HUES64 (cell line): ENCODE data around the gene AIG1.
"Not testable (repeated sequence)": the region's sequence is repeated elsewhere in the genome, so short reads cannot be mapped to it uniquely, and the experiment has no call there.

Experiments used
- H3K27ac ChIP-seq: 2 replicates; pipeline ENCODE4 v1.7.0; 2013; ENCODE audit warnings: low read depth, low read length, inconsistent platforms
- H3K27me3 ChIP-seq: 2 replicates; pipeline ENCODE4 v1.6.1; 2013; ENCODE audit warnings: mild to moderate bottlenecking, low read length; ENCODE audit not compliant: insufficient read depth
- H3K36me3 ChIP-seq: 2 replicates; pipeline ENCODE4 v1.6.1; 2013; ENCODE audit warnings: mild to moderate bottlenecking, low read length; ENCODE audit not compliant: insufficient read depth
- H3K4me1 ChIP-seq: 2 replicates; pipeline ENCODE4 v1.6.1; 2013; ENCODE audit warnings: mild to moderate bottlenecking, low read length, moderate library complexity; ENCODE audit not compliant: insufficient read depth
- H3K4me3 ChIP-seq: 2 replicates; pipeline ENCODE4 v1.5.1; 2013; ENCODE audit warnings: mild to moderate bottlenecking, low read length, moderate library complexity
- H3K9ac ChIP-seq: 2 replicates; pipeline ENCODE4 v1.6.1; 2013; ENCODE audit warnings: mild to moderate bottlenecking, low read depth, low read length
- H3K9me3 ChIP-seq: 2 replicates; pipeline ENCODE4 v1.6.1; 2013; ENCODE audit warnings: low read depth, low read length; ENCODE audit not compliant: insufficient read depth
- WGBS: fragments of 150-250, 120-280 bp; methylation state at CpG from one replicate; pipeline ENCODE4 v1.1.7; 2013; ENCODE audit warnings: missing lambda C conversion rate; 5-methylcytosine and 5-hydroxymethylcytosine counted together

Gene AIG1

DNA sequence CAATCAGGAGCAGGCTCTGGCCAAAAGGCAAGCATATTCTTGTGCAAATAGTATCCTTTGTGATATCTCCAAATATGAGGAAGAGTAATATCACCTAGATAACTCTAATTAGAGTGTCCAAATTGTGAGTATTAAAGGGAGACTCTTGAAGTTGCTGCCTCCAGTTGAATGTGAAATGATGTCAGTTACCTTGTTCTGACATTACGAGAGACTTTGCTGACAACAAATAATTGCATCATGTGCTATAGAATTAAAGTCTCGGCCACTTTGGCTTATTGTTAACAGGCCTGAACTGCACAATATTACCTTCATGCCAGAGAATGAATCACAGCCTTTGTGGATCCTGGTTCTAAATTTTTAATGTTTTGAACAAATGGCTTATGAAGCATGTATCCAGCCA lies 106.5 kb downstream of the AIG1 start:
- Histone ChIP-seq H3K4me3 (no peak overlapping the region), H3K9me3 (no peaks in the 10 kb centered on the region), H3K36me3 (peaks cover 14% of the 10 kb centered on the region; the same call in 1 of the 2 replicates), H3K27ac (no peak overlapping the region), H3K27me3 (no peaks in the 10 kb centered on the region), H3K4me1 (peaks cover 7% of the 10 kb centered on the region; the same call in 1 of the 2 replicates), H3K9ac (no peak overlapping the region)
- WGBS: 98% methylated on average over 2 of the region's 2 CpGs

DNA sequence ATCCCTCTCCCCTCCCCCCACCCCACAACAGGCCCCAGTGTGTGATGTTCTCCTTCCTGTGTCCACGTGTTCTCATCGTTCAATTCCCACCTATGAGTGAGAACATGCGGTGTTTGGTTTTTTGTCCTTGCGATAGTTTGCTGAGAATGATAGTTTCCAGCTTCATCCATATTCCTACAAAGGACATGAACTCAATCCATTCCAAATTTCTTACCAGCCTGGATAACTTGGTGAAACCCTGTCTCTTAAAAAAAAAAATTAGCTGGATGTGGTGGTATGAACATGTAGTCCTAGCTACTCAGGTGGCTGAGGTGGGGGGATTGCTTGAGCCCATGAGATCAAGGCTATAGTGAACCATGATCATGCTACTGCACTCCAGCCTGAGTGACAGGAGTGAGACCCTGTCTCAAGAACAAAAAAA lies 107.7 kb downstream of the AIG1 start:
- not testable (repeated sequence) for H3K27me3 ChIP-seq, H3K27ac ChIP-seq, H3K4me1 ChIP-seq, H3K9me3 ChIP-seq, H3K4me3 ChIP-seq, H3K9ac ChIP-seq
- 86% methylated on average over 2 of the region's 4 CpGs for WGBS
- peaks cover 14% of the 10 kb centered on the region; the same call in 1 of the 2 replicates for H3K36me3 ChIP-seq

DNA sequence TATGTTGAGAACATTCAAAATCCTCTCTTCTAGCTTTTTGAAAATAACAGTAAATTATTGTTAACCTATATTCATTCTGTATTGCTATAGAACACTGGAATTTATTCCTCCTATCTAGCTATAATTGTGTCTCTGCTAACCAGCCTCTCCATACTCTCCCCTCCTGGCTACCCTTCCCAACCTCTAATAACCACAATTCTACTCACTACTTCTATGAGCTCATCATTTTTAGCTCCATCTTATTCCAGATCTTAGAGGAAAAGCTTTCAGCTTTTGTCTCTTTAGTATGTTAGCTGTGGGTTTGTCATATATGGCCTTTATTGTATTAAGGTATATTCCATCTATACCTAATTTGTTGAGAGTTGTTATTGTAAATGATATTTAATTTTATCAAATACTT lies 108.8 kb downstream of the AIG1 start:
- H3K4me3 ChIP-seq: no peak overlapping the region
- peaks cover 14% of the 10 kb centered on the region for H3K36me3 ChIP-seq
- H3K27me3 ChIP-seq: no peaks in the 10 kb centered on the region
- no peak overlapping the region for H3K9ac ChIP-seq
- H3K27ac ChIP-seq: no peak overlapping the region
- no peaks in the 10 kb centered on the region for H3K4me1 ChIP-seq
- H3K9me3 ChIP-seq: peaks cover 1% of the 10 kb centered on the region; the same call in 1 of the 2 replicates

DNA sequence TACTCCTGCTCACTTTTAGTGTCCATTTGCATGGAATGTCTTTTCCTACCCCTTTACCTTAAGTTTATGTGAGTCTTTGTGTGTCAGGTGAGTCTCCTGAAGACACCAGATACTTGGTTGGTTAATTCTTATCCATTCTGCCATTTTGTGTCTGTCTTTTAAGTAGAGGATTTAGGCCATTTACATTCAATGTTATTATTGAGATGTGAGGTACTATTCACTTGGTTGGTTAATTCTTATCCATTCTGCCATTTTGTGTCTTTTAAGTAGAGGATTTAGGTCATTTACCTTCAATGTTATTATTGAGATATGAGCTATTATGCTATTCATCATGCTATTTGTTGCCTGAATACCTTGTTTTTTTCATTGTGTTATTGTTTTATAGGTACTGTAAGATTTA lies 113.8 kb downstream of the AIG1 start:
- H3K4me3 ChIP-seq: no peak overlapping the region

GRCh38 chr6:143174951-143175350 lies 114.3 kb downstream of the AIG1 start:
- no peak overlapping the region for H3K4me3 ChIP-seq
- H3K27me3 ChIP-seq: no peaks in the 10 kb centered on the region
- peaks cover 4% of the 10 kb centered on the region; the same call in 1 of the 2 replicates for H3K36me3 ChIP-seq
- peaks cover 8% of the 10 kb centered on the region; the same call in 1 of the 2 replicates for H3K9me3 ChIP-seq
- WGBS: 71% methylated on average over 1 of the region's 1 CpG
- H3K27ac ChIP-seq: no peak overlapping the region
- no peaks in the 10 kb centered on the region; the same call in 1 of the 2 replicates for H3K4me1 ChIP-seq
- no peak overlapping the region for H3K9ac ChIP-seq

More for the DNA sequence above, 113.8 kb downstream of the AIG1 start:
- no peaks in the 10 kb centered on the region for H3K27me3 ChIP-seq
- H3K27ac ChIP-seq: no peak overlapping the region
- peaks cover 4% of the 10 kb centered on the region; the same call in 1 of the 2 replicates for H3K36me3 ChIP-seq
- H3K9me3 ChIP-seq: peaks cover 8% of the 10 kb centered on the region; the same call in 1 of the 2 replicates
- no peak overlapping the region for H3K9ac ChIP-seq
- no peaks in the 10 kb centered on the region; the same call in 1 of the 2 replicates for H3K4me1 ChIP-seq

DNA sequence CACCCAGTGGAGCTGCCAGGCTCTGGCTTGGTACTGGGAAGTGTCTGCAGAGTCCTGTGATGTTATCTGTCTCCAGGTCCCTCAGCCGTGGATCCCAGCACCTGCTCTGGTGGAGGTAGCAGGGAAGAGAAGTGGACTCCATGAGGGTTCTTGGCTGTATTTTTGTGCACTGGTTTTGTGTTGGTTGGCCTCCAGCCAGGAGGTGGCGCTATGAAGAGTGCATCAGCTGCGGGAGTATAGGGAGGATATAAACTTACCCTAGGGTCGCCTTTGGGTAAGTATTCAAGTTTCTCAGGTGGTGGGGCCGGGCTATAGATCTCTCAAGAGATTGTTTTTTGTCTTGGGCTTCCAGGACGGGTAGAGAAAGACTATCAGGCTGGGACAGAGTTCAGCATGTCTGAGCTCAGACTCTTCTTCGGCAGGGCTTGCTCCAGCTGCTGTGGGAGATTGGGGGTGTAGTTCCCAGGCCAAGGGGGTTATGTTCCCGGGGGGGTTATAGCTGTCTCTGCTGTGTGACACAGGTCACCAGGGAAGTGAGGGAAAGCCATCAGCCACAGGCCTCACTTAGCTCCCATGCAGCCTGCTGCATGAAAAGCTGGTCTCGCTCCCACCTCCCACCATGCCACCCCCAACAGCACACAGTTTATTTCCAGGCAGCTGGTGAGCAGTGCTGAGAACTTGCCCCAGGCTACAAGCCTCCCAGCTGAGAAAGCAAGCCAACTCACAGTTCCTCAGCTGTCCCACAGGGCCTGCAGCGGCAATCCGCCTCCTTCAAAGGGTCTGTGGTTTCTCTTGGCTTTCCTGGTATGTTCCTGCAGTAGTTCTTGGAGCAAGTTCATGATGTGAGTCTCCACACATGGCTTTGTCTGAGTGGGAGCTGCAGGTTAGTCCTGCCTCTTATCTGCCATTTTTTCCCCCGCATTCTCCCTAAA lies 115.7 kb downstream of the AIG1 start:
- no peak overlapping the region for H3K27ac ChIP-seq
- peaks cover 8% of the 10 kb centered on the region; the same call in 1 of the 2 replicates for H3K9me3 ChIP-seq
- no peaks in the 10 kb centered on the region for H3K27me3 ChIP-seq
- WGBS: 89% methylated on average over 12 of the region's 12 CpGs
- H3K9ac ChIP-seq: no peak overlapping the region
- H3K36me3 ChIP-seq: no peaks in the 10 kb centered on the region; the same call in 1 of the 2 replicates
- H3K4me3 ChIP-seq: no peak overlapping the region
- H3K4me1 ChIP-seq: no peaks in the 10 kb centered on the region; the same call in 1 of the 2 replicates

DNA sequence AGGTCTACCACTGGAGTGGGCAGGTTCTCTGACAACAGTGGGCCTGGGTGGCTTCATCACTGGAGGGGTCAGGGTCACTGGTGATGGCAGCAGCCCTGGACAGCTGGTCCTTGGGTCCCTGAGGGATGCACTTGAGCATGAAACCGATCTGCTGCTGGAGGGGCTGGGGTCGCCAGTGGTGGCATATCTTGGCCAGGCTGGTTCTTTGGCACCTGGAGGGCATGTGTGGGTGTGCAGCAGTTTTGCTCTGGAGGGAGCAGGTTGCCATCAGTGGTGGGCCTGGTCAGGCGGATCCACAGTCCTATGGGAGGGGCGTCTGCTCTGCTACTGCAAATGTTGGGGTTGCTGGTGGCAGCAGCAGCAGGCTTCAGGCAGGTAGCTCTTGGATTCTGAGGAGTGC lies 117.0 kb downstream of the AIG1 start:
- WGBS: 96% methylated on average over 4 of the region's 4 CpGs
- H3K9ac ChIP-seq: no peak overlapping the region
- no peak overlapping the region for H3K27ac ChIP-seq
- H3K4me1 ChIP-seq: no peaks in the 10 kb centered on the region; the same call in 1 of the 2 replicates
- no peaks in the 10 kb centered on the region for H3K27me3 ChIP-seq
- H3K4me3 ChIP-seq: no peak overlapping the region
- H3K36me3 ChIP-seq: no peaks in the 10 kb centered on the region; the same call in 1 of the 2 replicates
- peaks cover 8% of the 10 kb centered on the region; the same call in 1 of the 2 replicates for H3K9me3 ChIP-seq

DNA sequence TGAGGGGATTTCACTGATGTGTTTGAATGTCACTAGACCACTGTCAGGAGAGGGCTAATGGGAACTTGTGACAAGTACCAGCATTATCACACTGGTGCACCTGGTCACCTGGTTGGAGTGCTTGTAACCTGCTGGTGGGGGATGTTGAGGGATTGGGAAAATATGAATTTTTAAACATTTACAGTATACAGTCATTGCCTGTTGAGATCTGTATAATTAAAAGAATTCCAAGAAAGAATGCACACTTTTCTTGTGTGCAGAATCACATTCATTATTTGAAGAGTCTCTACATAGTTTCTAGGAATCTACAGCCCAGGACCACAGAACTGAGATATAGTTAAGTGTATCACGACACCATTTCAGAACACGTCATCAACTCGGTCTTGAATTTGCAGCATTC lies 118.4 kb downstream of the AIG1 start:
- no peaks in the 10 kb centered on the region; the same call in 1 of the 2 replicates for H3K36me3 ChIP-seq
- WGBS: 99% methylated on average over 3 of the region's 3 CpGs

DNA sequence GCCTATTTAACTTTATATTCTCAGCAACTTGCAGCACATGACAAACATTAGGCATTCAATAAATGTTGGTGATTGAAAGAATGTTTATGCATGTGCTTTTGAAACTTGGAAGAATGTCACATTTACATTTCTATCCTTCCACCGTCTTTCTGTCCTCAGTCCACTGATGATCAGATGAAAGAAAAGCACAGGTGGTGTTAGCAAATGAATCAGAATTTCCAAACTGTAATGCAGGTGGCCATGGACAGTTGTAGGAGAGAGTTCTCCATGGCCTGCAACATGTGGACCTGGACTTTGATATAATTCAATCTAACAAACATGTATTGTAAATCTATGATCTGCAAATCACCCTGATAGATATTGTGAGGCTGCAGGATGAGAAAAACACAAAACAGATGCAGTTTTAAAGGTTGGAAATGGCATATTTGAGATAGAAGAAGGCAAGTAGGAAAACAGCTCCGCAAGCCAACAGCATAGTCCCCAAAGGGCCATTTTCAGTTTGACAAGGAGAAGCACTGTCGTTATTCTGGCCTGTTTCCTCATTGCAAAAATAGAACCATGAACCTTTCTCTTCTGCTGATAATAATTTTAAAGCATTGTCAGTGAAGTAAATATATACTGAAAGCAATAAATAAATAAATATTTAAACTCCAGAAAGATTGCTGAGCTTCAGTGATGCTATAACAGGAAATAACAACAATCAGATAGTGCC lies 119.4 kb downstream of the AIG1 start:
- no peak overlapping the region for H3K4me3 ChIP-seq
- no peaks in the 10 kb centered on the region; the same call in 1 of the 2 replicates for H3K36me3 ChIP-seq
- no peak overlapping the region for H3K9ac ChIP-seq
- no peaks in the 10 kb centered on the region; the same call in 1 of the 2 replicates for H3K4me1 ChIP-seq
- no peak overlapping the region for H3K27ac ChIP-seq
- WGBS: 97% methylated on average over 3 of the region's 3 CpGs
- H3K27me3 ChIP-seq: no peaks in the 10 kb centered on the region
- H3K9me3 ChIP-seq: 0 out of 2 replicates have a peak, but pooled peaks cover 4% of the 10 kb centered on the region

More for the DNA sequence above, 118.4 kb downstream of the AIG1 start:
- Histone ChIP-seq H3K4me1 (no peaks in the 10 kb centered on the region; the same call in 1 of the 2 replicates), H3K9ac (no peak overlapping the region), H3K27me3 (no peaks in the 10 kb centered on the region), H3K9me3 (peaks cover 8% of the 10 kb centered on the region; the same call in 1 of the 2 replicates), H3K4me3 (no peak overlapping the region), H3K27ac (no peak overlapping the region)

DNA sequence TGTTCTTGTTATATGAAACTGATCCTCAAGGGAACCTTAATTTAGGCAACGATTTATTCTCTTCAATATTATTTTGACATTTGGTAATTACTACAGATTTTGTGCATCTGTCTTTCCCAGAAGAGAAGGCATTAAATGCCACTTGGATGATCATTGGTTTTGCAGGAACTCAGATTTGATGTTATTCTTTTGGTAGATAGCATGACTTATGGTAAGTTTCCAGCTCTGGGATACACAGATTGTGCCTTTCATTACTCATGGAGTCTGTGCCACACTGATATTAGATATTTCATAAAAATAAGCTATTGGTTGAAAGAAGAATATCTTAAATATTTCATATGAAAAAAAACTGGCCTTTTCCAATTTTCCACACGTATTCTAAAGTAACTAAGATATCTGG lies 120.1 kb downstream of the AIG1 start:
- no CpG with 5 or more reads among the region's 2 CpGs for WGBS
- H3K27me3 ChIP-seq: no peaks in the 10 kb centered on the region

GRCh38 chr6:143183666-143184065 lies 123.0 kb downstream of the AIG1 start:
- H3K36me3 ChIP-seq: no peaks in the 10 kb centered on the region; the same call in none of the 2 replicates
- H3K4me1 ChIP-seq: no peaks in the 10 kb centered on the region; the same call in 1 of the 2 replicates
- H3K4me3 ChIP-seq: no peak overlapping the region
- H3K9ac ChIP-seq: no peak overlapping the region
- H3K27me3 ChIP-seq: no peaks in the 10 kb centered on the region
- no peak overlapping the region for H3K27ac ChIP-seq
- H3K9me3 ChIP-seq: no peaks in the 10 kb centered on the region

More for the DNA sequence above, 120.1 kb downstream of the AIG1 start:
- H3K36me3 ChIP-seq: no peaks in the 10 kb centered on the region; the same call in 1 of the 2 replicates
- H3K9me3 ChIP-seq: 0 out of 2 replicates have a peak, but pooled peaks cover 4% of the 10 kb centered on the region
- no peak overlapping the region for H3K27ac ChIP-seq
- no peak overlapping the region for H3K4me3 ChIP-seq
- H3K9ac ChIP-seq: no peak overlapping the region
- no peaks in the 10 kb centered on the region; the same call in 1 of the 2 replicates for H3K4me1 ChIP-seq
